Neural cell (in vitro differentiated cells): Measurements from ENCODE around the gene TRIM72.

ENCODE experiments used
- CTCF ChIP-seq: fragments of 450-650 bp; IDR thresholded peaks from 2 replicates; pipeline ENCODE4 v1.5.1; 2014; ENCODE audit warnings: antibody characterized with exemption, mild to moderate bottlenecking, moderate library complexity; ENCODE audit not compliant: poor library complexity, severe bottlenecking
- EP300 ChIP-seq: fragments of 450-650 bp; conservative IDR thresholded peaks from 2 replicates; pipeline ENCODE4 v1.6.1; 2014; ENCODE audit warnings: antibody characterized with exemption, mild to moderate bottlenecking, moderate library complexity; ENCODE audit not compliant: poor library complexity, severe bottlenecking
- EZH2 ChIP-seq: fragments of 200-600, 300-800 bp; shearing (Covaris generic), sonication (generic); IDR thresholded peaks from 2 replicates; pipeline ENCODE4 v1.6.1; 2014; ENCODE audit warnings: antibody characterized with exemption, low read length, borderline replicate concordance, mild to moderate bottlenecking; ENCODE audit not compliant: insufficient read depth, poor library complexity, severe bottlenecking
- POLR2AphosphoS5 ChIP-seq: IDR thresholded peaks from 2 replicates; pipeline ENCODE4 v1.6.1; 2012
- RAD21 ChIP-seq: fragments of 450-650 bp; conservative IDR thresholded peaks from 2 replicates; pipeline ENCODE4 v1.6.1; 2014; ENCODE audit warnings: antibody characterized with exemption, mild to moderate bottlenecking, moderate library complexity
- REST ChIP-seq: IDR thresholded peaks from 2 replicates; pipeline ENCODE4 v1.6.1; 2012; ENCODE audit warnings: borderline replicate concordance
- SMC3 ChIP-seq: fragments of 450-650 bp; conservative IDR thresholded peaks from 2 replicates; pipeline ENCODE4 v1.6.1; 2014; ENCODE audit warnings: antibody characterized with exemption, mild to moderate bottlenecking, moderate library complexity; ENCODE audit not compliant: poor library complexity

- no peak for TF ChIP-seq CTCF
- no peak for TF ChIP-seq REST
- TF ChIP-seq POLR2AphosphoS5 = no peak
- TF ChIP-seq RAD21 = no peak
- no peak for TF ChIP-seq EZH2
- no peak for TF ChIP-seq SMC3
- TF ChIP-seq EP300 = no peak
Measured at GRCh38 chr16:31167315-31167714, 46.6 kb upstream of the TRIM72 start.
